Activated CD4-positive, alpha-beta T cell treated with anti-CD3 and anti-CD28 coated beads, Interleukin-2, Interleukin-4, amounts not matched to agents 100 ng/mL and 50 ng/mL, durations not matched to agents 16 hours and 8 hours (primary cell): ENCODE measurements around the gene FFAR3.

Source experiments
- DNase-seq: peaks from one replicate; pipeline ENCODE4 v3.0.0-alpha.2; 2020; ENCODE audit warnings: low spot score

FFAR3 gene, protein sequence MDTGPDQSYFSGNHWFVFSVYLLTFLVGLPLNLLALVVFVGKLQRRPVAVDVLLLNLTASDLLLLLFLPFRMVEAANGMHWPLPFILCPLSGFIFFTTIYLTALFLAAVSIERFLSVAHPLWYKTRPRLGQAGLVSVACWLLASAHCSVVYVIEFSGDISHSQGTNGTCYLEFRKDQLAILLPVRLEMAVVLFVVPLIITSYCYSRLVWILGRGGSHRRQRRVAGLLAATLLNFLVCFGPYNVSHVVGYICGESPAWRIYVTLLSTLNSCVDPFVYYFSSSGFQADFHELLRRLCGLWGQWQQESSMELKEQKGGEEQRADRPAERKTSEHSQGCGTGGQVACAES

DNA sequence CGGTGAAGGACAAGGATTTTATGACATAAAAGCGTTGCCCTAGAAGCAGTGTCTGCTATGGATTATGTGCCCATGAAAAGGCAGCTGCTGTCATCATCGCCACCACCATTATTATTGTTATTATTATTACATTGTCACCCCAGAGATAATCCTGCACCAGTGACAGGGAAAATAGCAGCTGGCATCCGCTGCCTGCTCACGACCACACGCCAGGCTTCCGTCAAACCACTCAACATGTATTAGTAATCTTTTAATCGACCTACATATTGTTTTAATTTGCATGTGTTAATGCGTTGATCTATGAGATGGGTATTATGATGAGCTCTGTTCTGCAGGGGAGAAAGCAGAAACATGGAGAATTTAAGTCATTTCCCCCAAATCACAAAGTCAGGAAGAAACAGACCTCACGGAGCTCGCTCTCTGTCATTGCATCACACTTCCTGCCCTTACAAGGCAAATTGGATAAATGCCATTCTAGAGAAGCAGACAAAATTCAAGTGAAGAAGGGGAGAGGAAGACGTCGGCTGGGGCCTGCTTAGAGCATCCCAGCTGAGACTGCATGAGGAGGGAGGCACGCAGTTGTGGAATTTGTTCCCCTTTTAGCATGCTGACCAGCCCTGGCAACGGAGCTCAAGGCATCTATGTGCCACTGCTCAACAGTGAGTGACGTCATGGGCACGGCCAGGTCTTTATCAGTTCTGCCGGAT lies at the start of gene FFAR3:
Gene FFAR3, plus strand, starts transcription at position 594 of the 707 bp plus-strand sequence. CDS start 431 bp downstream, outside the sequence.
- peak; percentile 24 for DNase-seq

DNA sequence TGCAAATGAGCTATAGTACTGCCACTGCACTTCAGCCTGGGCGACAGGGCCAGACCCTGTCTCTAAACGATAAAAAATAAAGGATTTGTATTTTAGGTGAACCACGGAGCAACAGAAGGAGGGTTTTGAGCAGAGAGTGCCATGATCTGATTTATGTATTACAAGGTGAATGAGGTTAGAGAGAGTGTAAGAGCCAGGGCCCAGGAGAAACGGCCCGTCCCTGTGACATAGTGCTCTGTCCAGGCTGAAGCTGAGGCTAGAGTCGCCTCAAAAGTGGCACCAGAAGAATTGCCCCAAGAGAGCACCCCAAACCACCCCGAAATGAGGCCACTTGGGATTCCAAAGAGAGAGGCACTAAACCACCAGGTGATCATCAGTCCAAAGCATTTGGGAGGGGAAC lies 49.4 kb upstream of the FFAR3 start:
- no peak for DNase-seq

DNA sequence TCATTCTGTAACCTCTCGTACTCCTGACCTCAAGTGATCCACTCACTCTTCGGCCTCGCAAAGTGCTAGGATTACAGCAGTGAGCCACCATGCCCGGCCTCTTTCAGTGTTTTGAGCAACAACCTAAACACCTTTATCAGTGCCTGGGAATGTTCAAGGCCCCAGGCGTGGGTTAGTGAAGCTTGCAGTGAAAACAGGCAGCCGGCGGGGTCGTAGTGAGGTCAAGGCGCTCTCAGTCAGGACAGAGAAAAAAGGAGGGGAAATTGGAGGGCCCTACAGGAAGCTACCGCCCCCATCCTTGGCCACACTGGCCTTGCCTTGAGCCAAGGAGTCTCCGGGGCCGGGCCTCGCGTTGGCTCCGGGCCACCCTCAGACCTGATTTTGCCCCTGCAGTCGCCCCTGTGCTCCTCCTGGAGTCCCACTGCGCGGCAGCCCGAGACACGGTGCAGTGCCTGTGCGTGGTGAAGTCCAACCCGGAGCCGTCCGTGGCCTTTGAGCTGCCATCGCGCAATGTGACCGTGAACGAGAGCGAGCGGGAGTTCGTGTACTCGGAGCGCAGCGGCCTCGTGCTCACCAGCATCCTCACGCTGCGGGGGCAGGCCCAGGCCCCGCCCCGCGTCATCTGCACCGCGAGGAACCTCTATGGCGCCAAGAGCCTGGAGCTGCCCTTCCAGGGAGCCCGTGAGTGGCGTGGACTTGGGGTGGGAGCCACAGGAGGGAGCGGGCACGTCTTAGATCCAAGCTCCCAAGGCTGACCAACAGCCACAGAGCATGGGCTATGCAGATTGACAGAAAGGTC lies 48.6 kb upstream of the FFAR3 start:
- DNase-seq, result no peak

DNA sequence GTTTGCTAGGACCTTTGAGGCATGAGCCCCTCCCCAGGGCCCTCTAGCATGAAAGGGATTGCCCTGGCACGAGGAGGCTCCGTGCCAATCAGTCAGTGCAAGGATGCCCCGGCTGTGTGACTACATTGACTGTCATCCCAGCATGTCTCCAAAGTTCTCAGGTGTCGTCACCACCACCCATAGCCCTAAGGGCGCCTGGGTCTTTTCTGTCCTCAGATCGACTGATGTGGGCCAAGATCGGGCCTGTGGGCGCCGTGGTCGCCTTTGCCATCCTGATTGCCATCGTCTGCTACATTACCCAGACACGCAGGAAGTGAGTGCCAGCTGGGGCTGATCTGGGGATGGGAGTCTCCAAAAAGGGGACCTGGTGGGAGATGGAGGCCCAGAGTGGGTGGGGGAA lies 47.9 kb upstream of the FFAR3 start:
- DNase-seq, result no peak

DNA sequence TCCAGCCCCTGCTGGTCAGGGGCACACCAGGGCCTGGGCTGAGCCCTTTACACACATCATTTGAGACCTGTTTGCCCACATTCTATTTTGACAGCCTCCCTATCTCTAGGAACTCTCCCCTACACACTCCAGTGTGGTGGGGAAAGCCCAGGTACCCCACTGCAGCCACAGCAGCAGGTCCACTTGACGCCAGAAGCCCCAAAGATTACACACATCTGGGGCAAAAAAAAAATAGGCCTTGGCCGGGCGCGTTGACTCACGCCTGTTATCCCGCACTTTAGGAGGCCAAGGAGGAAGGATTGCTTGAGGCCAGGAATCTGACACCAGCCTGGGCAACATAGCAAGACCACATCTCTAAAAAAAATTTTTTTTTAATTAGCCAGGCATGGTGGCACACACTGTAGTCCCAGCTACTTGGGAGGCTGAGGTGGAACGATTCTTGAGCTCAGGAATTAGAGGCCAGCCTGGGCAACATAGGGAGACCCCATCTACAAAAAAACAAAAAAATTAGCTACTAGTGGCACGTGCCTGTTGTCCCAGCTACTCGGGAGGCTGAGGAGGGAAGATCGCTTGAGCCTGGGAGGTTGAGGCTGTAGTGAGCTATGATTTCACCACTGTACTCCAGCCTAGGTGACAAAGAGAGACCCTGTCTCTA lies 47.3 kb upstream of the FFAR3 start:
- no peak for DNase-seq

DNA sequence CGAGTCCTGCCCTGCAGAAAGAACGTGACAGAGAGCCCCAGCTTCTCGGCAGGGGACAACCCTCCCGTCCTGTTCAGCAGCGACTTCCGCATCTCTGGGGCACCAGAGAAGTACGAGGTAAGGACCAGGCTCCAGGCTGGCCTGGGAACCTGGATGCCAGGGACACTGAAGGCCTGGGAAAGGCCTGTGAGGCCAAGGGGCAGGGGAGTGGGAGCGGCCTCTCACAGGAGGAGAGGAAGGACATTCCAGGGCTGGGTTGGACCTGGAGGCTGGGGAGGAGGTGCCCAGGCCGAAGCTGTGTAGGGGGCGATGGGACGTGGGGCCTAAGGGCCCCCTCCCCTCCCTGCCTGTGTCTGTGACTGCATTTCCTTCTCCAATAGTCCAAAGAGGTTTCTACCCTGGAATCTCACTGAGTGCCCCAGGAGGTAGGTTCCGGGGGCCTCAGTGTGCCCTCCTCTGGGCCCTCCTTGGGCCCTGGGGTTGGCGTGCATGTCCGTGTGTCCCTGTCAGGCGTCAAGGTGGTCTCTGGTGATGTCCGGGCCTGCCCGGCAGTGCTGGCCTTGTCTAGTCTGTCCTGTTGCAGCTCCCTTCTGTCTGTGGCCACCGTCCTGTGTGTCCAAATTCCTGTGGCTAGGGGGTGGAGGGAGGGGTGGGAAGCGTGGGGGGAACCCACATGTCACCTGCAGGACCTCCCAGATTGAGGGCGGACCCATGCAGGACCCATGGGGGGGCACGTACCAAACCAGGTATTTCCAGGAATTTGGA lies 46.2 kb upstream of the FFAR3 start:
- DNase-seq, result no peak

DNA sequence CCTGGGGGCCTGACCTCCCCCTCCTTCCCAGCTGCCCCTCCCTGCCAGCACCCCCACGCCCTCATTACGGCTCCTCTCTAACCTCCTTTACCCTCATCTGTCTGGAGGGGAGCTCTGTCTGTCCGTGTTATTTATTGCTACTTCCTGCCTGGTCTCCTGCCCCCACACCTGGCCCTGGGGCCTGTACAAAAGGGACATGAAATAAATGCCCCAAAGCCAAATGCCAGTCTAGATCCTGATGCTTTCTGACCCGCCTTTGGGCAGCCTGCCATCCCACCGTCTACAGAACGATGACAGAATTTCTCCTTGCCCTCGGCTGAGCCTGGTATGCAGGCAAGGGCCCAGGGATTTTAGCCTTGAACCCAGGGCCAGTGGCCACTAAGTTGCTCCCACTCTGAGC lies 44.7 kb upstream of the FFAR3 start:
- DNase-seq, result no peak

DNA sequence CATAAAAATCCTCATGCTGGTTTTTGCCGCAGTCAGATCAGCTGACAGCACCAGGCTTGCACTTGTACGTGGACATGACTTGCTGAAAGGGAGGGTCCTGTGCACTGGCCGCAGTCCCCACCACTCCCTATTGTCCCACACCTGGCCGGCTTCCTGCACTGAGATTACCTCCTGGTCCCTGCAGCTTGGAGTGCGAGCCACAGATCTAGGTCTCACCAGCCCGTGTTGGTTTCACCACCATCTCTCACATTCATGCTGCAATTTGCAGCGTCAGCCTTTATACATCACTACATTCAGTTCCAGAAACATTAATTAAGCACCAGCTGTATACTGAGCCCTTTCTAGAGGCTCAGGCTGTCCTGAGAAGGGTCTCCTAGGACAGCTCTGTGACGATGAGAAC lies 44.2 kb upstream of the FFAR3 start:
- DNase-seq, result no peak

DNA sequence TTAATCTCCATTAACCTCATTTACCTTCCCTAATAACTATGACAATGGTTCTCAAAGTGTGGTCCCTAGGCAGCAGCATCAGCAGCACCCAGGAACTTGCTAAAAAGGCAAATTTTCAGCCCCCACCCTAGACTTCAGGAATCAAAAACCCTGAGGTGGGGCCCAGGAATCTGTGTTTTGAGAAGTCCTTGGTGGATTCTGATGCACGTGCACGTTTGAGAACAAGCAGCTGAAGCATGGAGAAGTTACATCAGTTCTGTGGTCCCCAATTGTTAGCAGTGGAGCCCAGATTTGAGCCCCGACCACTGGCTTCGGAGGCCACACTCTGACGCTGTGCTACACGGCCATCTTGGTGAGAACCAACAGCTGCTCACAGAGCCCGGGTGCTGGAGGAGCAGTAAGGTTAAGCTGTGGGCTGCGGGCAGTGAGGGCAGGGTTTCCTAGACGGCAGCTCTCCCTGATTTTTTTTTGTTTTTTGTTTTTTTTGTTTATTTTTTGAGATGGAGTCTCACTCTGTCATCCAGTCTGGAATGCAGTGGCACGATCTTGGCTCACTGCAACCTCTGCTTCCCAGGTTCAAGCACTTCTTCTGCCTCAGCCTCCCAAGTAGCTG lies 43.3 kb upstream of the FFAR3 start:
- no peak for DNase-seq

DNA sequence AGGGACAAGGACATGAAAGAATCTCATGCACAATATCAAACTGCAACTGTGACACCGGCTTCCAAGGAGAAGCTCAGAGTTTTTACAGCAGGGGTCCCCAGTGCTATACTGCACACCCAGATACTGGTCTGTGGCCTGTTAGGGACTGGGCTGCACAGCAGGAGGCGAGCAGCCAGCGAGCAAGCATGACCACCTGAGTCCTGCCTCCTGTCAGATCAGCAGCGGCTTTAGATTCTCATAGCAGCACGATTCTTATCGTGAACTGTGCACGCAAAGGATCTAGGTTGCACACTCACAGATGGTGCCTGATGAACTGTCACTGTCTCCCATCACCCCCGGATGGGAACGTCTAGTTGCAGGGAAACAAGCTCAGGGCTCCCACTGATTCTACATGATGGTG lies 42.4 kb upstream of the FFAR3 start:
- no peak for DNase-seq

DNA sequence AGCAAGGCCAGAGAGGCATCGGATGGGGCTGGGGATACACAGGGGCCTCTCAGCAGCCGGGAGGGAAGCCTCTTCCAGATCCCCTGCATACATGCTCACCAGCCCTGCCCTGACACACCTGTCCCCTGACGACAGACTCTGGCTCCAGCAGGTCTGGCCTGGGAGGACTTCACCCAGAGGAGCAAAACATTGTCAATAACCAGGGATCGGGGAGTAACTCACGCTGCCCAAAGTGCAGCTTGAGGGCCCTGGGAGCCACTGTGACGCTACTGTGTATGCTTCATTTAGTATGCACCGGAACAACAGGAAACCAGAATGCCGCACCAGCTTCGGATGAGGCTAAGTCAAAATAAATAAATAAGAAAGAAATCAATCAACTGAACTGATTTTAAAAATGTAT lies 41.7 kb upstream of the FFAR3 start:
- DNase-seq, result no peak

DNA sequence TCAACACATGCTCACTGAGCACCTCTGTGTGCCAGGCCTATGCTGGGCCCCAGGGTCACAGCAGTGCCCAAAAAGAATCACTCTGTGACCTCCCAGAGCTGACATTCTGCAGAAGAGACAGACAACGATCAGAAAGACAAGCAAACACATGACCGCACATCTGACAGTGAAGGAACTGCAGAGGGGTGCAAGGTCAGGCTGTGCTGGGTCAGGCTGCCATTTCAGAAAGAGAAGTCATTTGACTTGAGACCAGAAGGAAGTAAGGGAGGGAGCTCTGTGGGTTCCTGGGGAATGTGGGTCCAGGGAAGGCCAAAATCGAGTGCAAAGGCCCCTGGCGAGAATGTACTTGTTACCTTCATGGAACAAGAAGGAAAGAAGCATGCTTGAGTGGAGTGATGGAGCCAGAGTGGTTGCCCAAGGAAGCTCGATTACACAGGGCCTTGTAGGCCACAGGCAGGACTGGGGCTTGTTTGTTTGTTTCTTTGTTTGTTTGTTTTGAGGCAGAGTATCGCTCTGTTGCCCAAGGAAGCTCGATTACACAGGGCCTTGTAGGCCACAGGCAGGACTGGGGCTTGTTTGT lies 40.7 kb upstream of the FFAR3 start:
- DNase-seq, result no peak

DNA sequence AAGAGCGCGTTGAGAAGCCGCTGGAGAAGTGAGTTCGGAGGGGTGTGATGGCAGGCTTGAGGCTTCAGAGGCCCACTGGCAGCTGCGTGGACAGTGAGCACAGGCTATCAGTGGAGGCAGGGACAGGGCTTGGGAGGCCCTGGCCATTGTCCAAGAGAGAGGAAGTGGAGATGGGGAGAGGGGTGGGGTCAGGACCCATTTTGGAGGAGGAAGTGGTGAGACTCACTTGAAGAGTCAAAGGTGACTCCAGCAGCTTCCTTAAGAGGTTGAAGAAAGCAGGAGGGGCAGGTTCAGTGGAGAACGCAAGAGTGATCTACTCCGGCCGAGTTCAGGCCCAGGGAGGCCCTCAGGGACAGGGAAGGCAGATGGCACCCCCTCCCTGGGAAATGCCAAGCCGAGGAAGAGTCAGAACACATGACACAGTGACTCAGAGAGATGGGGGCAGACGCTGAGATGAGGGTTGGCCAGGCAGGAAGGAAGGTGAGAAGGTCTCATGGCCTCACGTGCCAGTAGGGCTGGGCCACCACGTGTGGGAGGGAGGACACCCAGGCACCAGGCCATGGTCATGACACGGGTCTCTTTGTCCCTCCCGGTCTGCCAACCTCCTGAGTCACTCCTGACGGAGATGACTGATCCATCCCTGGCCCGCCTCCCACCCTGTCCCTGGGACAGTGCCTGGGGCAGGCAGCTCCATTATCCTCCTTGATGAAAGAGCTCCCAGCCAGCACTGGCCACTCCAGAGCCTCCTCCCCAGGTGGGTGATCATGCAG lies 39.4 kb upstream of the FFAR3 start:
- DNase-seq, result no peak

DNA sequence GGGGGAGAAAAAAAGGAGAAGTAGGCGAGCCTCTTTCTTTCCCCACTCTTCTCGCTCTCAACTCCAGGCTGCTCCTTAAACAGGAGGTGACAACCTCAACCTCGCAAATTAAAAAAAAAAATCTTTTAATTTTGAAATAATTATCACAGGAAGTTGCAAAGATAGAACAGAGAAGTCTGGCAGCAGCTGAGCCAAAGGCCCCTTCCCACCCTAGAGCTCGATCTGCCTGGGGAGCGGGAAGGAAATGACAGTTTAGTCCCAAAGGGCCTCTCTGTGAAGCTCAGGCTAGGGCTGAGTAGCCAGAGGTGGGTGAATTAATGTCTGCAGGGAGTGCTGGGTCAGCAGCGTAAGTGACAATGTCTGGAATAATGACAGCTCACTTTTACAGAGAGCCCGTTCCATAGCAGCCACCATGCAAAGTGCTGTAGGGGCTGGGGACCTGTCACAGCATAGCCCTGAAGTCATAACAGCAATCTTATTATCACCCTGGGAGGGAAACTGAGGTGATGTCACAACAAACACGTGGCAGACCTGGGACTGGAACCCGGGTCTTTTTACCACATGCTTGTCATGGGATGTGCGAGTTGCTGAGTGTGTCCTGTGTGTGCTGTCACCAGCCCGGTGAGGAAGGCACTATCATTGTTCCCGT lies 38.1 kb upstream of the FFAR3 start:
- DNase-seq, result no peak

DNA sequence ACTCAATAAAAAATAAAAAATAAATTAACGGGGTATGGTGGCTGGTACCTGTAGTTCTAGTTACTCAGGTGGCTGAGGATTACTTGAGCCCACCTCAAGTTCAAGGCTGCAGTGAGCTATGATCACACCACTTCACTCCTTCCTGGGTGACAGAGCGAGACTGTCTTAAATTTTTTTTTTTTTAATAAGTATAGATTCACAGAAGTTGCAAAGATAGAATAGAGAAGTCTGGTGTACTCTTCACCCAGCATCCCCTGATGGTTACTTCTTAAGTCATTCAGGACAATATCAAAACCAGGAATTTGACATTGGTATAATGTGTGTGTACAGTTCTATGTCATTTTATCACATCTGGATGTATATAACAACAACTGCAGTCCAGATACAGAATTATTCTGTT lies 37.0 kb upstream of the FFAR3 start:
- no peak for DNase-seq

DNA sequence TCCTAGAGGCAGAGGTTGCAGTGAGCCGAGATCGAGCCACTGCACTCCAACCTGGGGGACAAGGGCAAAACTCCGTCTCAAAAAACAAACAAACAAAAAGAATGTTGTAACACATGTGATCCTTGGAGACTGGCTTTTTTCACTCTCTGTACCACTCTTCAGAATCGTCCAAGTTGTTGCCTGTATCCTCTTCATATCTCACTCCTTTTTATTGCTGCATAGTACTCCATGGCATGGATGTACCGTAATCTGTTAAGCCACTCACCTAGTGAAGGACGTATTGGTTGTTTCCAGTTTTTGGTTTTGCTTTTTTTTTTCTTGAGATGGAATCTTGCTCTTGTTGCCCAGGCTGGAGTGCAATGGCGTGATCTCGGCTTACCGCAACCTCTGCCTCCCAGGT lies 36.2 kb upstream of the FFAR3 start:
- no peak for DNase-seq

DNA sequence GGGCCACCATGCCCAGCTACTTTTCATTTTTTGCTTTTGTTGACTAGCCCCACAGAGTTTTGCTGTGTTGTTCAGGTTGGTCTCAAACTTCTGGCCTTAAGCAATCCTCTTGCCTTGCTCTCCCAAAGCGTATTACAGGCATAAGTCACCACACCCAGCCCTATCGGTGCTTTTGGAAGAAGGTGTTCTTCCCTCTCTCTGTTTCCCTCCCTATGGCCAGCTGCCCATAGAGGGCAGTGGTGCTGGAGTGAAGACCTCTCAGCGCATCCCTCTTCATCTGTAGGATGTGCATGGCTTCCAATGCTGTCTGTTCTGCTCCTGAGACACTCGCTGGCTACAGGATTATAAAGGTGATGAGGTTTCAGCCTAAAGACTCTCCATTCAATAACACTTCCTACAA lies 30.6 kb upstream of the FFAR3 start:
- no peak for DNase-seq

DNA sequence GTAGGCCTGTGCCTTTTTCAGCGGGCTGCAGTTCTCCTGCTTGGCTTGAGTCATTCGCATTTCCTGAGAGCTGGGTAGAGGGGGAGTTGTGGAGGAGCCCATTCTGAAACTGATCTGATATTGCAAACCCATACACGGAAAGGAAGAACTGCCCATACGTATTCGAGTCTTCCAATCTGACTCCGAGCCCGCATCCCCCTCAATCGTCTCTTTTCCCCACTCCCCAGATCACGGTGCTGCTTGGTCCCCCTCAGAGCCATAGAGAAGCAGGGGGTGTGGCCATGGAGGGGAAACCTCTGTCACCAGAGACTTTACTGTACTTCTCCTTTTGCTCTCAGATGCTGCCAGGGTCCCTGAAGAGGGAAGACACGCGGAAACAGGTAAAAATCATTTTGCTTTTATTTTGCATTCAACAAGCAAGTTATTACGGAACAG lies 29.4 kb upstream of the FFAR3 start, which contains the start of gene CD22:
Gene CD22, plus strand, starts transcription at position 337 of the 435 bp plus-strand sequence. CDS start 2,854 bp downstream, outside the sequence.
- DNase-seq, result no peak

DNA sequence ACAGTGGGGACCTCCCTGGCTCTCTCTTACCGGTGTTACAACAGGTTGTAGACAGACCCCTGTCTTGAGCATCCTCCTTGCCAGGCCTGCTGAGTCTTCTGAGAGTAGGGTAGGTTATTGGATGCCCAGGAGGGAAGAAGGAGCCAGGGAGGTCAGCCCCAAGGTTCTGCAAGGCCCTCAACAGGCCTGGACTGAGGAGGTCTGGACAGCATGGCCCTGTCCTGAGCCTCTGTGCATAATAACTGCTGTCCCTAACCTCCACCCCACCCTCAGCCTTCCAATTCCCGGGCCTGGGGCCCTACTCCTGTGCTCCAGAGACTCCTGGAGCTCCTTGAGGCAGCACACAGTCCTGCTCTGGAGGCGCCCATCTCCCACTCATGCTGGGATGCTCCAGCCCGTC lies 28.9 kb upstream of the FFAR3 start:
- no peak for DNase-seq
